Muscle layer of duodenum (tissue), 2 donors: ENCODE measurements around the gene PALLD.

ENCODE experiments used
- H3K27ac ChIP-seq: one replicate; pipeline ENCODE4 v1.7.0; 2013; ENCODE audit warnings: mild to moderate bottlenecking, low read length
- H3K27me3 ChIP-seq: one replicate; pipeline ENCODE4 v1.7.0; 2013; ENCODE audit warnings: low read depth, mild to moderate bottlenecking, control low read depth, low read length
- H3K36me3 ChIP-seq, 2 donors: one replicate each; pipeline ENCODE4 v1.7.0; 2013; ENCODE audit warnings: low read length in 2 of 2, control low read depth in 1 of 2, mild to moderate bottlenecking in 1 of 2; ENCODE audit not compliant: insufficient read depth in 2 of 2, control insufficient read depth in 1 of 2
- H3K4me1 ChIP-seq, 2 donors: one replicate each; pipeline ENCODE4 v1.7.0; 2013; ENCODE audit warnings: low read length in 2 of 2, mild to moderate bottlenecking in 2 of 2, control low read depth in 1 of 2, moderate library complexity in 1 of 2; ENCODE audit not compliant: insufficient read depth in 2 of 2, control insufficient read depth in 1 of 2
- H3K4me3 ChIP-seq, 2 donors: one replicate each; pipeline ENCODE4 v1.7.0; 2013; ENCODE audit warnings: low read length in 2 of 2, low read depth in 1 of 2, mild to moderate bottlenecking in 1 of 2
- H3K9me3 ChIP-seq, 2 donors: one replicate each; pipeline ENCODE4 v1.7.0; 2013; ENCODE audit warnings: low read length in 2 of 2, control low read depth in 1 of 2, mild to moderate bottlenecking in 1 of 2; ENCODE audit not compliant: control insufficient read depth in 1 of 2
- donor health status: healthy.

Gene PALLD

GRCh38 chr4:168641811-168642140 is 144.9 kb downstream of the PALLD start:
- no peak overlapping the region for H3K27ac ChIP-seq
- H3K4me3 ChIP-seq, result no peak overlapping the region
- H3K4me1 ChIP-seq, result peaks cover 0 to 7% of the 10 kb centered on the region in 2 donors
- H3K36me3 ChIP-seq, result no peaks in the 10 kb centered on the region
- no peaks in the 10 kb centered on the region for H3K27me3 ChIP-seq
- H3K9me3 ChIP-seq, result no peaks in the 10 kb centered on the region

DNA sequence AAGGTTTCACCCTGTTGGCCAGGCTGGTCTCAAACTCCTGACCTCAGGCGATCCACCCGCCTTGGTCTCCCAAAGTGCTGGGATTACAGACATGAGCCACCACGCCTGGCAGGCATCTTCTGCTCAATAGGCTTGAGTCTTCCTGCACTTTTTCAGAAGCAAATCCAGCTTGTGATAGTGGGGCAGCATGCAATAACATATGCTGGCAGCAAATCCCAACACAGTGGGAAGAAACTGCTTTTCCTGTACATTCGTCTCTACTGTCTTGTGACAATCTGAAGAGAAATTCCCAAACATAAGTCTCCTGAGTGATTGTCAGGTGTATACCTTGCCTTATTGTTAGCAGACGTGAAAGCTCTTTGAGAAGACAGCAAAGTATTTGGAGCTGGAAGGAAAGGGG is 145.7 kb downstream of the PALLD start:
- no peak overlapping the region for H3K4me3 ChIP-seq
- peaks cover 0 to 7% of the 10 kb centered on the region in 2 donors for H3K4me1 ChIP-seq
- no peaks in the 10 kb centered on the region for H3K36me3 ChIP-seq
- H3K27ac ChIP-seq, result peak overlapping the region; percentile 5
- no peaks in the 10 kb centered on the region for H3K9me3 ChIP-seq
- no peaks in the 10 kb centered on the region for H3K27me3 ChIP-seq

GRCh38 chr4:168643111-168643795 is 146.4 kb downstream of the PALLD start:
- Histone ChIP-seq H3K36me3 (no peaks in the 10 kb centered on the region), H3K27ac (peak overlapping the region; percentile 5), H3K27me3 (no peaks in the 10 kb centered on the region), H3K4me3 (no peak overlapping the region), H3K4me1 (peaks cover 0 to 7% of the 10 kb centered on the region in 2 donors), H3K9me3 (no peaks in the 10 kb centered on the region)

DNA sequence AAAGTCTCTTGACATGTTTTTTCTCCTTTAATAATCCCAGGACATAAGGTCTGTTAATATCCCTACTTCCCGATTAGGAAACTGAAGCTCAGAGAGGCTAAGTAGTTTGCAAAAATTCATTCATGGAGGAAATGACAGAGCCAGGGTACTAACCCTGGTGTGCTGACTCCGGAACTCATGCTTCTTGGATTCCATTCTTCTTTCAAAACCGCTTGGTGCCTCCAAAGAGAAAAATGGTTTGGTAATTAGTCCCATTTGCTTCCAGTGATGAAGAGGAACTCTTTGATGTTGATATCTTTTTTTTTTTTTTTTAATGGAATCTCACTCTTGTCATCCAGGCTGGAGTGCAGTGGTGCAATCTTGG is 146.9 kb downstream of the PALLD start:
- peaks cover 0 to 7% of the 10 kb centered on the region in 2 donors for H3K4me1 ChIP-seq
- no peaks in the 10 kb centered on the region for H3K9me3 ChIP-seq
- no peak overlapping the region for H3K4me3 ChIP-seq
- no peaks in the 10 kb centered on the region for H3K36me3 ChIP-seq
- H3K27me3 ChIP-seq, result no peaks in the 10 kb centered on the region
- H3K27ac ChIP-seq, result no peak overlapping the region

DNA sequence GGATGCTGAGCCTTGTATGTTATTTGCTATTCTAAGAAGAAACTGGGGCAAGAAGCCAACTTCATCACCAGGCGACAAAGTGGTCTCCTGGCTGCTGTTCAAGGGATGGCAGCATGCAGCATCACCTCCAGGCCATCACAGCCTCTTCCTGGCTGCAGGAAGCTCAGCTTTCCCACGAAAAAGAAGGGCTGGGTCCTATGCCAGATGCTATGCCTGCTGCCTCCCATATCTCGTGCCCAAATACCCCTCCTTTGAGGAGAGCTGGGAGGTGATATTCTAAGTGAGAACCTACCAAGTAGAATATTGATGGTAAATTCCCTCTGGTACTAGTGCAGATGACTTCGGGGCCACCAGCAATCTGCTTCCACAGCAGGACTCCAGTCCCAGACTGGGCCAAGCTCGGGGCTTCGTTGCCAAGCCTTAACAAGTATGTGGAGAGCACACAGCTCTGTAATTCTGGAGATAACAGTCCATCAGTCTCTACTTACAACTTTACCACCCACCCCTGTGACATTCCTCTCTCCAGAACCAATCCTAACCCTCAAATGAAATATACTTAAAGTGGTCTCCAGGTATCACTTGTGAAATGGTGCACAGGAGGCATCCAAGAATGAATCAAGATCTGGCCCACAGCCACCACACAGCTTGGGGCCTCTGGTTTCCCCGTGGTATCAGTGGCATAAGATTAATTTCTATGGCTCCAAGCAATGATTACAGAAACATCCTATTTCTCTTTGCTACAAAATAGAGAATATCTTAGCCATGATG is 149.3 kb downstream of the PALLD start:
- Histone ChIP-seq H3K36me3 (no peaks in the 10 kb centered on the region), H3K27me3 (no peaks in the 10 kb centered on the region), H3K4me1 (peaks cover 0 to 7% of the 10 kb centered on the region in 2 donors), H3K4me3 (no peak overlapping the region), H3K9me3 (no peaks in the 10 kb centered on the region), H3K27ac (no peak overlapping the region)

GRCh38 chr4:168647646-168648375 is 151.0 kb downstream of the PALLD start:
- Histone ChIP-seq H3K36me3 (no peaks in the 10 kb centered on the region), H3K9me3 (no peaks in the 10 kb centered on the region), H3K4me3 (no peak overlapping the region), H3K27me3 (no peaks in the 10 kb centered on the region), H3K27ac (no peak overlapping the region), H3K4me1 (peaks cover 0 to 3% of the 10 kb centered on the region in 2 donors)

DNA sequence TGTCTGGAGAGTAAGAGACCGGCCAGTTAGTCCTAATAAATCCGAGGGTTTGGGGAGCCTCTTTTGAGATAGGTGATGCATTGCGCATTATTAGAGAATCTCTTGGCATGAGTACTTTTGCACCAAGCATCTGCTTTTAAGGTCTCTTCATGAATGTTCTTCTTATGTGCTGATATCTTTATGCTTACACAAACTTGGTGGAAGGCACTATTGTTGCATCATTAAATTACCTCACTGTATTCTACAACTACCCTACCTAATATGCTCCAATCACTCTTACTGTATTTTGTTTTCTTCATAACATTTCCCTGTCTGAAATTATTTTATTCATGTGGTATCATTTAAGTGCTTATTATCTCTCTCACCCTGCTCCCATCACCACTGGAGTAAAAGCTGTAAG is 151.6 kb downstream of the PALLD start:
- Histone ChIP-seq H3K36me3 (no peaks in the 10 kb centered on the region), H3K4me3 (no peak overlapping the region), H3K27me3 (no peaks in the 10 kb centered on the region), H3K4me1 (no peaks in the 10 kb centered on the region), H3K9me3 (no peaks in the 10 kb centered on the region), H3K27ac (no peak overlapping the region)

DNA sequence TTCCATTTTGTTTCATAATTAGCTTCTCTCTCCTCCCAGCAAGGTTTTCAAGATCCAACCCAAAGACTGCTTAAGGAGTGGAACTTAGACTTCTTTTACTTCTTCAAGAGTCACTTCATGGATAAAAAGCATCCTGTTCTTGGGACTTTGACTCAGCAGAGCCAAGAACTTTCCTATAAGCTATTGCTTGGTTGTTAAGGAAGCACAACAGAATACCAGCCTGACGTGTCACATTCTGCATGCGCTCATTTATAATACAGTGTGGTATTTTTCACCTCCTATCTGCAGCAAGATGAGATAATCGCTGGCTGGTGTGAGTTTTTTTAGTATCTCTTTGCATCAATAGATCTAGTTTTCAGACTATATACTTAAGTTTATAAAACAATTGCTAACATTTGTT is 152.1 kb downstream of the PALLD start:
- no peaks in the 10 kb centered on the region for H3K27me3 ChIP-seq
- H3K36me3 ChIP-seq, result no peaks in the 10 kb centered on the region
- H3K9me3 ChIP-seq, result no peaks in the 10 kb centered on the region
- no peak overlapping the region for H3K27ac ChIP-seq
- H3K4me1 ChIP-seq, result no peaks in the 10 kb centered on the region
- H3K4me3 ChIP-seq, result no peak overlapping the region

- Histone ChIP-seq H3K4me1 (no peaks in the 10 kb centered on the region), H3K9me3 (no peaks in the 10 kb centered on the region), H3K36me3 (no peaks in the 10 kb centered on the region), H3K27me3 (no peaks in the 10 kb centered on the region), H3K27ac (no peak overlapping the region), H3K4me3 (no peak overlapping the region)
Observed at GRCh38 chr4:168651374-168651773, 154.5 kb downstream of the PALLD start.

DNA sequence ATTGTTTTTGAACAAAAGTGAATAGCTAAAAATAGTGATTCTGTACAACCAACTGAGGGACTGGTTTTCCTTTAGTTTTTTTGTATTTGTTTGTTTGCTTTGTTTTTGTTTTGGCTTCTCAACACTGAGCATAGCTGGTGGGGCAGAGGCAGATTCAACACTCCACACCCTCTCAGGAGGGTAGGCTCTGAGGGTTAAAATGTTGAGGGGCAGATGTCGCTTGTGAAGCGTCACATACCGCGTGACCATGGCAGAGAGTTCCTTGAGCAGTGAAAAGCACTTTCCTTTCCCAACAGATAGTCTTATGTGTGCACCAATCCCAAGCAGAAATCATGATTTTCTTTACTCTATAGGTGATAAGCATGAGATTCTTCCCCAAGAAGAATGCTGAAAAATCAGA is 155.0 kb downstream of the PALLD start:
- Histone ChIP-seq H3K9me3 (no peaks in the 10 kb centered on the region), H3K4me3 (no peak overlapping the region), H3K4me1 (no peaks in the 10 kb centered on the region), H3K36me3 (no peaks in the 10 kb centered on the region), H3K27ac (no peak overlapping the region), H3K27me3 (no peaks in the 10 kb centered on the region)

DNA sequence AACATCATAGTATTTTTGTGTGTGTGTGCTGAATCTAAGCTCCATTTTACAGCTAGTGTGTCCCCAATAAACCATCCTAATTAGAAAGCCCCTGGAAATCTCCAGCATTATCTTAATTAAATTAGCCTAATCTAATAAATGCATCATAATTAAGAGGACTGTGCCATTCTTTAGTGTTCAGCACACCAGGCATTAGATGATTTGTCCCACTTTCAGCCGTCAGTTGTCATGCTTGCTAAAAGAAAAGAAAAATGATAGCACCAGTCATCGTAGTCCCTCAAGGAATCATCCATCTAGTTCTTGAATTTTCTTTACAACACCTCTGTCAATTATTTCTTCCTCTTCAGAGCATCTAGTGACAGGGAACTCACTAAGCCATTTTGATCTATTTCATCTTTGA is 155.9 kb downstream of the PALLD start:
- Histone ChIP-seq H3K9me3 (no peaks in the 10 kb centered on the region), H3K4me1 (no peaks in the 10 kb centered on the region), H3K4me3 (no peak overlapping the region), H3K27me3 (no peaks in the 10 kb centered on the region), H3K27ac (no peak overlapping the region), H3K36me3 (no peaks in the 10 kb centered on the region)
